Coronary artery (tissue), 2 donors: ENCODE data around the gene RNASET2.

ENCODE experiments used
- DNase-seq: peaks from one replicate; pipeline ENCODE4 v3.0.0-alpha.2; 2017; ENCODE audit warnings: low spot score
- H3K27ac ChIP-seq, 2 donors: fragments of 200-600 bp; sonication (generic); one replicate each; pipeline ENCODE4 v1.5.1; 2016 to 2019
- H3K4me3 ChIP-seq: fragments of 200-600 bp; sonication (generic); 2 replicates; pipeline ENCODE4 v1.5.1; 2016; ENCODE audit warnings: mild to moderate bottlenecking, moderate library complexity
- TF ChIP-seq, protein P1 (sequence below): fragments of 200-600 bp; sonication (generic); IDR thresholded peaks from one replicate; pipeline ENCODE4 v1.5.1; 2019; ENCODE audit warnings: antibody characterized with exemption

The RNASET2 gene

DNA sequence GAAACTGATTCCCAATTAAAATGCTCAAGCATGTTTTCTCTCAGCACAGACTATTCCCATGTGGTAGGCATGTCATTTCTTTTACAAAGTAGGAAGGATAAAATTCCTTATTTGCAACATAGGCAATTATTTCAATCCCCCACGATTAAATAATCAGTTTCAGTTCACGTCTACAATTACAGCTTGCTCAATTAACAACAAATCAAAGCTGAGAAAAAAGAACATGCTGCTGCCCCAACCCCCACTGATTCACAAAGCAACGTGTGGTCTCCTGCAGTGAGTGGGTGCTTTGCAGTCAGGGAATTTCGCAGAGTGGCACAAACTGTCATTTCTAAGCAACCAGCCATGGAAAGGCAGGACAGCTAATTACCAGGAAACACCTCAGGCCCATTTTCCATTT, 17.0 kb downstream of the RNASET2 start:
- no peak overlapping the region for H3K27ac ChIP-seq
- no peak overlapping the region for H3K4me3 ChIP-seq
- no peak for DNase-seq
- TF ChIP-seq, protein P1, sequence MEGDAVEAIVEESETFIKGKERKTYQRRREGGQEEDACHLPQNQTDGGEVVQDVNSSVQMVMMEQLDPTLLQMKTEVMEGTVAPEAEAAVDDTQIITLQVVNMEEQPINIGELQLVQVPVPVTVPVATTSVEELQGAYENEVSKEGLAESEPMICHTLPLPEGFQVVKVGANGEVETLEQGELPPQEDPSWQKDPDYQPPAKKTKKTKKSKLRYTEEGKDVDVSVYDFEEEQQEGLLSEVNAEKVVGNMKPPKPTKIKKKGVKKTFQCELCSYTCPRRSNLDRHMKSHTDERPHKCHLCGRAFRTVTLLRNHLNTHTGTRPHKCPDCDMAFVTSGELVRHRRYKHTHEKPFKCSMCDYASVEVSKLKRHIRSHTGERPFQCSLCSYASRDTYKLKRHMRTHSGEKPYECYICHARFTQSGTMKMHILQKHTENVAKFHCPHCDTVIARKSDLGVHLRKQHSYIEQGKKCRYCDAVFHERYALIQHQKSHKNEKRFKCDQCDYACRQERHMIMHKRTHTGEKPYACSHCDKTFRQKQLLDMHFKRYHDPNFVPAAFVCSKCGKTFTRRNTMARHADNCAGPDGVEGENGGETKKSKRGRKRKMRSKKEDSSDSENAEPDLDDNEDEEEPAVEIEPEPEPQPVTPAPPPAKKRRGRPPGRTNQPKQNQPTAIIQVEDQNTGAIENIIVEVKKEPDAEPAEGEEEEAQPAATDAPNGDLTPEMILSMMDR, result no peak

GRCh38 chr6:166938704-166939103, 17.6 kb downstream of the RNASET2 start:
- no peak overlapping the region for H3K4me3 ChIP-seq
- TF ChIP-seq, protein P1, result no peak
- DNase-seq, result no peak
- no peak overlapping the region for H3K27ac ChIP-seq

- TF ChIP-seq, protein P1, result no peak
- Histone ChIP-seq H3K27ac (no peak overlapping the region), H3K4me3 (no peak overlapping the region)
- no peak for DNase-seq
Measured at GRCh38 chr6:166938150-166938549, 18.2 kb downstream of the RNASET2 start.

- DNase-seq, result no peak
- TF ChIP-seq, protein P1, result no peak
- no peak overlapping the region for H3K4me3 ChIP-seq
- no peak overlapping the region for H3K27ac ChIP-seq
Measured at GRCh38 chr6:166937746-166938145, 18.6 kb downstream of the RNASET2 start.

- Histone ChIP-seq H3K4me3 (no peak overlapping the region), H3K27ac (no peak overlapping the region)
- TF ChIP-seq, protein P1, result no peak
- DNase-seq, result no peak
Measured at GRCh38 chr6:166936079-166936787, 20.1 kb downstream of the RNASET2 start.

- no peak for DNase-seq
- TF ChIP-seq, protein P1, result no peak
- no peak overlapping the region for H3K27ac ChIP-seq
- no peak overlapping the region for H3K4me3 ChIP-seq
Measured at GRCh38 chr6:166935353-166935752, 21.0 kb downstream of the RNASET2 start.

DNA sequence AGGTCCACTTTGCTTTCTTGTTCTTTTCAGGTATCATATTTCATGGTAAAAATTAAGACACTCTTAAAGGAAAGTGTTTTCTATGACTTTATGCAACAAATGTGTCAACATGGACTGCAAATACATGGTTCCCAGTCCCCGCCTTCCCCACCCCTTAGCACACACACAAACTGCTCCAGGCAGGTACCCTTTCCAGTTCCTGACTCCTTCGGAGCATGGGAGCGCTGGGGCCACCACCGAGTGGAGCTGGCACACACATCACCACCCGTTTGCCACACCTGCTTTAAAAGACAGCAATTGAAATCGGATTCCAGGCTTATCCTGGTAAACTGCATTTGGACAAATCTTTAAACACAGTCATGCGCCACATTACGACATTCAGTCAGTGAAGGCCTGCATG, 22.2 kb downstream of the RNASET2 start:
- H3K4me3 ChIP-seq, result no peak overlapping the region
- no peak overlapping the region for H3K27ac ChIP-seq
- DNase-seq, result no peak
- TF ChIP-seq, protein P1, result no peak
